Astrocyte of the spinal cord (primary cell): ENCODE data around the gene MSANTD2.

Experiments used
- DNase-seq: peaks from one replicate; pipeline ENCODE4 v3.0.0; 2011; ENCODE audit warnings: low read depth, low spot score
- H3K4me3 ChIP-seq: 2 replicates; pipeline ENCODE4 v1.5.1; 2011; ENCODE audit warnings: low read depth, mild to moderate bottlenecking, low read length, moderate library complexity
- CTCF ChIP-seq: IDR thresholded peaks from 2 replicates; pipeline ENCODE4 v1.5.1; 2012; ENCODE audit warnings: low read depth, mild to moderate bottlenecking, low read length, inconsistent platforms
- in situ Hi-C: cut with HindIII; loops from 2 replicates; pipeline ENCODE4 v1.10.0; 2017; ENCODE audit warnings: low sequenced_read_pairs

The MSANTD2 gene

GRCh38 chr11:124753205-124753604 lies 47.0 kb downstream of the MSANTD2 start:
- no peak for DNase-seq
- in situ Hi-C loops: no loop called here
- no peak overlapping the region for H3K4me3 ChIP-seq
- TF ChIP-seq CTCF: no peak

- no peak for DNase-seq
- TF ChIP-seq CTCF: no peak
- H3K4me3 ChIP-seq: no peak overlapping the region
- in situ Hi-C loops: no loop called here
Measured at GRCh38 chr11:124752471-124753102, 47.6 kb downstream of the MSANTD2 start.

GRCh38 chr11:124751741-124752470 lies 48.3 kb downstream of the MSANTD2 start, which contains the start of gene VSIG2:
Gene VSIG2 (minus strand): TSS chr11:124752255. CDS start chr11:124752137, 118 bp downstream.
- TF ChIP-seq CTCF: no peak
- no peak within 1 kb of the TSS for H3K4me3 ChIP-seq
- in situ Hi-C loops: no loop called here
- no peak for DNase-seq

- no peak overlapping the region for H3K4me3 ChIP-seq
- DNase-seq: no peak
- in situ Hi-C loops: no loop called here
- TF ChIP-seq CTCF: no peak
Measured at GRCh38 chr11:124751391-124751740, 48.8 kb downstream of the MSANTD2 start.

GRCh38 chr11:124749912-124750311 lies 50.3 kb downstream of the MSANTD2 start:
- no peak for TF ChIP-seq CTCF
- no peak for DNase-seq
- in situ Hi-C loops: no loop called here

GRCh38 chr11:124748481-124749343 lies 51.5 kb downstream of the MSANTD2 start:
- H3K4me3 ChIP-seq: no peak overlapping the region
- peak; percentile 32 for DNase-seq
- TF ChIP-seq CTCF: no peak
- in situ Hi-C loops: no loop called here

More at GRCh38 chr11:124749912-124750311, 50.3 kb downstream of the MSANTD2 start:
- H3K4me3 ChIP-seq: no peak overlapping the region
